Right lobe of liver (tissue), 6 donors: ENCODE measurements around the gene TBC1D24. TPM values are rescaled to one million over a fixed set of nuclear protein-coding genes. Genes with fewer than 3 reads are reported as not detected.

Source experiments
- ATAC-seq, 4 donors: fragments of 200-7000 bp; cut with Tn5 transposase; one replicate each; pipeline ENCODE4 v1.9.1; 2020; ENCODE audit warnings: mild to moderate bottlenecking in 4 of 4, moderate library complexity in 4 of 4
- DNase-seq, 3 donors: peaks; one replicate each; pipeline ENCODE4 v3.0.0-alpha.2; 2020
- H3K27ac ChIP-seq, 3 donors: fragments of 200-600 bp; one replicate each; pipeline ENCODE4 v1.8.0; 2022
- H3K27me3 ChIP-seq, 2 donors: fragments of 200-600 bp; one replicate each; pipeline ENCODE4 v1.8.0; 2022
- H3K36me3 ChIP-seq, 4 donors: fragments of 200-600 bp; sonication (generic) in 1 of 4; one replicate each; pipeline versions ENCODE4 v1.5.1 to v1.8.0; 2017 to 2022; ENCODE audit warnings: control low read depth in 1 of 4
- H3K4me1 ChIP-seq, 4 donors: fragments of 200-600 bp; sonication (generic) in 1 of 4; one replicate each; pipeline versions ENCODE4 v1.5.1 to v1.8.0; 2017 to 2022; ENCODE audit warnings: control low read depth in 1 of 4
- H3K4me3 ChIP-seq, 3 donors: fragments of 200-600 bp; one replicate each; pipeline ENCODE4 v1.8.0; 2022
- H3K9me3 ChIP-seq, 4 donors: fragments of 200-600 bp; sonication (generic) in 1 of 4; one replicate each; pipeline versions ENCODE4 v1.5.1 to v1.8.0; 2017 to 2022; ENCODE audit warnings: control low read depth in 1 of 4
- CTCF ChIP-seq, 4 donors: fragments of 200-600 bp in 3 of 4; fragments of 450-650 bp in 1 of 4; IDR thresholded peaks; one replicate each; pipeline versions ENCODE4 v1.5.1 to v1.8.0; 2016 to 2022; ENCODE audit warnings: antibody characterized with exemption in 4 of 4, mild to moderate bottlenecking in 2 of 4
- POLR2A ChIP-seq: fragments of 450-650 bp; IDR thresholded peaks from one replicate; pipeline ENCODE4 v1.6.1; 2017; ENCODE audit warnings: antibody characterized with exemption, mild to moderate bottlenecking
- WGBS: methylation state at CpG from one replicate; pipeline ENCODE4 v1.1.6; 2018; ENCODE audit warnings: low coverage, low lambda C conversion rate; ENCODE audit not compliant: insufficient coverage; ENCODE audit errors: missing lambda C conversion rate; 5-methylcytosine and 5-hydroxymethylcytosine counted together
- intact Hi-C, 2 donors: fragments of 100-400 bp; cut with DNase I; formaldehyde crosslinking; loops; one replicate each; pipeline versions ENCODE4 v1.11.2 to v1.14.1; 2022
- total RNA-seq, 6 experiments: library from RNA; depleted of rRNA in 2 of 6; stranded (reverse); fragments of >200 nt in 2 of 6; fragmentation: NEBNext Ultra II Directional in 3 of 6; extraction: Animal tissue kit (Norgen Biotek cat#: 25700) in 3 of 6; gene quantifications; one replicate each; pipeline versions ENCODE4 v1.1.0 to v1.2.4, GENCODE V29; 2016 to 2023
- donor health status: DM: no; HTN: yes; CAD: no.
- donor health status: DM: no; HTN: no; CAD: no.
- donor health status: DM: no; HTN: no; CAD: no.
- donor health status: DM: no; HTN: yes; CAD: no.
- donor health status: DM: no; HTN: yes; CAD: no.

TBC1D24 gene
- total RNA-seq, 6 experiments from 2014 or later: 14.9 to 22.7 (median 17.5) TPM

GRCh38 chr16:2490190-2491105 is 15.5 kb downstream of the TBC1D24 start:
- intact Hi-C loops: loop anchor here in 1 of 2 donors (10.0 kb wide), 1 partner anchor 56 kb away; no protein-coding TSS in a partner anchor
- Histone ChIP-seq H3K36me3 (peaks cover 0 to 4% (median 0%) of the 10 kb centered on the region in 4 donors), H3K27ac (no peak overlapping the region), H3K4me3 (no peak overlapping the region), H3K9me3 (no peaks in the 10 kb centered on the region), H3K27me3 (no peaks in the 10 kb centered on the region), H3K4me1 (peaks cover 0 to 9% (median 1%) of the 10 kb centered on the region in 4 donors)
- ATAC-seq (no peak), DNase-seq (no peak)
- 80% methylated on average over 3 of the region's 23 CpGs for WGBS
- no peak for TF ChIP-seq POLR2A
- no peak for TF ChIP-seq CTCF (IDR thresholded peaks at IDR 0.05)

- intact Hi-C loops: loop anchor here in 1 of 2 donors (10.0 kb wide), 1 partner anchor 57 kb away; no protein-coding TSS in a partner anchor
- 40% methylated on average over 1 of the region's 13 CpGs for WGBS
- no peak overlapping the region for H3K4me3 ChIP-seq
- ATAC-seq (no peak), DNase-seq (no peak)
- no peak overlapping the region for H3K27ac ChIP-seq
- peaks cover 0 to 10% (median 3%) of the 10 kb centered on the region in 4 donors for H3K4me1 ChIP-seq
- H3K9me3 ChIP-seq: no peaks in the 10 kb centered on the region
- H3K36me3 ChIP-seq: peaks cover 0 to 4% (median 0%) of the 10 kb centered on the region in 4 donors
- TF ChIP-seq CTCF (IDR thresholded peaks at IDR 0.05) (no peak), POLR2A (no peak)
- H3K27me3 ChIP-seq: no peaks in the 10 kb centered on the region
These were observed 17.4 kb downstream of the TBC1D24 start for GRCh38 chr16:2492292-2492691.

DNA sequence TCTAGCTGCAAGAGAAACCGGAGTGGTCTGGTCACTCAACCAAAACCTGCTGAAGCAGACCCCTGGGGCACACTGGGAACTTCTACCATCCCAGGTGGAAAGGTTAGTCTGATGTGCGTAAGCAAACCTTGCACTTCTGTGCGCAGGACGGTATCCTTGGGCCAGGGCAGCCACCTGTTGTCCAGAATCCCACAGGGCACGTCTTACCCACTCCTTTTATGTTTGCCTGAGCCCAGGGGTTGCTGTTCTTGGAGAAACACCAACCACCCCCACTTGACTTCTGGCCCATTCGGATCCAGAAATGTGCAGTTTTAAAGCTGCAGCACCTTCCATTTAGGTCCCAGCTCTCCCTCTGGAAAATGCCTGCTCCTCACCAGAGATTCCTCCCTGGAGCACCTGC is 18.7 kb downstream of the TBC1D24 start:
- no peak overlapping the region for H3K27ac ChIP-seq
- H3K36me3 ChIP-seq: peaks cover 0 to 4% (median 0%) of the 10 kb centered on the region in 4 donors
- no peaks in the 10 kb centered on the region for H3K9me3 ChIP-seq
- H3K4me1 ChIP-seq: peaks cover 0 to 21% (median 12%) of the 10 kb centered on the region in 4 donors
- DNase-seq (no peak), ATAC-seq (no peak)
- no peak overlapping the region for H3K4me3 ChIP-seq
- TF ChIP-seq CTCF (IDR thresholded peaks at IDR 0.05) (no peak), POLR2A (no peak)
- WGBS: 78% methylated on average over 6 of the region's 6 CpGs
- intact Hi-C loops: loop anchor here in 1 of 2 donors (10.0 kb wide), 1 partner anchor 59 kb away; no protein-coding TSS in a partner anchor
- no peaks in the 10 kb centered on the region for H3K27me3 ChIP-seq

DNA sequence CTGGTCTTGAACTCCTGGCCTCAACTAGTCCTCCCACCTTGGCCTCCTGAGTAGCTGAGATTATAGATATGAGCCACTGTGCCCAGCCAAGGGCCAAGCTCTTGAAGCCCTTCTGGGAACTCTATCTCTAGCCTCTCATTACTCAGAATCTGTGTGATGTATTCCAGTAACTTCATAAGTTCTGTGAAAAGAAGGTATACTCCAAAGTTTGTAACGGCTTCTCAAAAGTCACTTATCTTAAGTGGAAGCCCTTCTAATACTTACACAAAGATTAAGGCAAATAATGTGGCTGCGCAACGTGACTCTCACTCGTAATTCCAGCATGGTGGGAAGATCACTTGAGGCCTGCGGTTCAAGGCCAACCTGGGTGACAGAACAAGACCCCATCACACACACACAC is 19.7 kb downstream of the TBC1D24 start:
- Histone ChIP-seq H3K4me1 (peaks cover 0 to 31% (median 14%) of the 10 kb centered on the region in 4 donors), H3K9me3 (no peaks in the 10 kb centered on the region), H3K36me3 (peaks cover 0 to 4% (median 0%) of the 10 kb centered on the region in 4 donors), H3K27ac (no peak overlapping the region), H3K27me3 (no peaks in the 10 kb centered on the region), H3K4me3 (no peak overlapping the region)
- 97% methylated on average over 5 of the region's 5 CpGs for WGBS
- intact Hi-C loops: loop anchor here (5.0 to 10.0 kb wide), 2 partner anchors 60 to 152 kb away; partner anchors contain the start of gene ABCA3 (in 1 of the 2)
- ATAC-seq (no peak), DNase-seq (no peak)
- no peak for TF ChIP-seq CTCF (IDR thresholded peaks at IDR 0.05)
- no peak for TF ChIP-seq POLR2A
